Endothelial cell of umbilical vein (primary cell): Measurements from ENCODE around the gene MED12L. TPM values are rescaled to one million over a fixed set of nuclear protein-coding genes. Genes with fewer than 3 reads are reported as not detected.

Experiments used
- BruUV-seq: library from RNA; stranded (reverse); fragments of 400-500 nt; replicated peaks from 2 replicates; lab custom pipeline; 2021; lab: Mats Ljungman, UMichigan
- CTCF ChIA-PET: fragments of 300-600, 350-600 bp; sonication (Branson Sonifier 250); formaldehyde crosslinking; loops from one replicate; lab custom pipeline; 2021; ENCODE audit warnings: antibody characterized with exemption, inconsistent platforms; lab: Charles Lee
- POLR2A ChIA-PET: fragments of 300-600, 350-600 bp; sonication (Branson Sonifier 250); formaldehyde crosslinking; loops from one replicate; lab custom pipeline; 2021; ENCODE audit warnings: antibody characterized with exemption, inconsistent platforms; lab: Charles Lee
- DNase-seq: peaks from one replicate; pipeline ENCODE4 v3.0.0-alpha.2; 2011; ENCODE audit warnings: low read depth, low spot score
- FAIRE-seq: peaks from 2 replicates; lab custom pipeline; 2011; peaks lifted over from hg19 to GRCh38; lab: Jason Lieb, UNC
- H2AFZ ChIP-seq: 2 replicates; pipeline ENCODE4 v1.6.0; 2012; ENCODE audit warnings: low read depth, low read length, control low read depth, inconsistent platforms
- H3K27ac ChIP-seq: 2 replicates; pipeline ENCODE4 v1.5.1; 2011; ENCODE audit warnings: low read depth, mild to moderate bottlenecking, control low read depth, low read length, moderate library complexity; ENCODE audit not compliant: insufficient read depth
- H3K27me3 ChIP-seq, 2 experiments: 2 replicates each; pipeline versions ENCODE4 v1.6.0 to v1.6.1; 2011; ENCODE audit warnings: low read length in 2 of 2, mixed read lengths in 1 of 2; ENCODE audit not compliant: control insufficient read depth in 2 of 2, insufficient read depth in 2 of 2
- H3K36me3 ChIP-seq, 2 experiments: 2 replicates in 1 of 2; 3 replicates in 1 of 2; pipeline ENCODE4 v1.5.1; 2011; ENCODE audit warnings: low read length in 2 of 2, mild to moderate bottlenecking in 1 of 2, moderate library complexity in 1 of 2; ENCODE audit not compliant: control insufficient read depth in 2 of 2, insufficient read depth in 2 of 2; ENCODE audit errors: extremely low read depth in 1 of 2
- H3K4me1 ChIP-seq: 3 replicates; pipeline ENCODE4 v1.5.1; 2011; ENCODE audit warnings: mild to moderate bottlenecking, low read length; ENCODE audit not compliant: control insufficient read depth, insufficient read depth; ENCODE audit errors: extremely low read depth
- H3K4me2 ChIP-seq: 2 replicates; pipeline ENCODE4 v1.6.1; 2011; ENCODE audit warnings: low read length, control low read depth, mixed read lengths; ENCODE audit not compliant: insufficient read depth
- H3K4me3 ChIP-seq, 3 experiments: fragments of 200-600 bp in 1 of 3; sonication (generic), shearing (Covaris generic) in 1 of 3; replicated peaks in 1 of 3; 2 replicates each; pipeline ENCODE4 v1.5.1; 2011 to 2016; ENCODE audit warnings: control low read depth in 3 of 3, low read length in 3 of 3, mild to moderate bottlenecking in 2 of 3, inconsistent platforms in 1 of 3, low read depth in 1 of 3, moderate library complexity in 1 of 3; ENCODE audit not compliant: insufficient read depth in 1 of 3
- H3K79me2 ChIP-seq: 2 replicates; pipeline ENCODE4 v1.6.0; 2012; ENCODE audit warnings: low read length, inconsistent platforms; ENCODE audit not compliant: control insufficient read depth, insufficient read depth
- H3K9ac ChIP-seq: replicated peaks from 2 replicates; pipeline ENCODE3; 2011; ENCODE audit warnings: low read length, control low read depth; ENCODE audit not compliant: insufficient read depth; ENCODE audit errors: extremely low read depth
- H3K9me1 ChIP-seq: replicated peaks from 3 replicates; pipeline ENCODE4 v1.6.0; 2011; ENCODE audit warnings: mild to moderate bottlenecking, low read length; ENCODE audit not compliant: control insufficient read depth, insufficient read depth; ENCODE audit errors: extremely low read depth
- H3K9me3 ChIP-seq: replicated peaks from 2 replicates; pipeline ENCODE4 v1.5.1; 2012; ENCODE audit warnings: low read length, inconsistent platforms; ENCODE audit not compliant: control insufficient read depth, insufficient read depth
- H4K20me1 ChIP-seq: replicated peaks from 2 replicates; pipeline ENCODE3; 2011; ENCODE audit warnings: mild to moderate bottlenecking, low read length; ENCODE audit not compliant: control insufficient read depth, insufficient read depth; ENCODE audit errors: extremely low read depth
- CTCF ChIP-seq, 2 donors: IDR thresholded peaks; 1 replicate in 1 of 2; 2 replicates in 1 of 2; pipeline ENCODE4 v1.5.1; 2011; ENCODE audit warnings: low read length in 2 of 2, mild to moderate bottlenecking in 2 of 2, moderate library complexity in 2 of 2, control low read depth in 1 of 2, inconsistent platforms in 1 of 2, low read depth in 1 of 2; ENCODE audit not compliant: insufficient read depth in 1 of 2; ENCODE audit errors: extremely low read depth in 1 of 2
- EZH2 ChIP-seq: IDR thresholded peaks from 2 replicates; pipeline ENCODE4 v1.6.1; 2012; ENCODE audit warnings: borderline replicate concordance, low read depth, mild to moderate bottlenecking, moderate library complexity, low read length, inconsistent platforms; ENCODE audit not compliant: severe bottlenecking
- FOS ChIP-seq: IDR thresholded peaks from 2 replicates; pipeline ENCODE4 v1.6.1; 2011; ENCODE audit warnings: mild to moderate bottlenecking, low read length, moderate library complexity, borderline replicate concordance; ENCODE audit not compliant: insufficient read depth
- GATA2 ChIP-seq: IDR thresholded peaks from 2 replicates; pipeline ENCODE4 v1.7.0; 2011; ENCODE audit warnings: low read depth, mild to moderate bottlenecking, moderate library complexity, mixed read lengths, low read length; ENCODE audit not compliant: insufficient read length, insufficient read depth
- JUN ChIP-seq: IDR thresholded peaks from 2 replicates; pipeline ENCODE4 v1.6.1; 2011; ENCODE audit warnings: borderline replicate concordance, low read depth; ENCODE audit not compliant: insufficient read length, insufficient read depth
- MAX ChIP-seq: IDR thresholded peaks from 2 replicates; pipeline ENCODE4 v1.6.1; 2011; ENCODE audit not compliant: insufficient read depth, insufficient read length
- MYC ChIP-seq: IDR thresholded peaks from one replicate; pipeline ENCODE4 v1.6.1; 2011; ENCODE audit warnings: mild to moderate bottlenecking, low read depth, low read length
- POLR2A ChIP-seq: IDR thresholded peaks from 2 replicates; pipeline ENCODE4 v1.6.1; 2012; ENCODE audit warnings: low read depth, mild to moderate bottlenecking, control low read depth, low read length
- POLR2AphosphoS5 ChIP-seq: IDR thresholded peaks from 2 replicates; pipeline ENCODE4 v1.6.1; 2012; ENCODE audit warnings: low read depth, mild to moderate bottlenecking, control low read depth, low read length, moderate library complexity; ENCODE audit not compliant: insufficient read depth
- dilution Hi-C: fragments of 300-500 bp; cut with MboI; formaldehyde crosslinking; loops from one replicate; pipeline ENCODE4 v1.15.0; 2019; ENCODE audit warnings: low sequenced_read_pairs; ENCODE audit not compliant: extremely low pct_ligation_motif_present
- intact Hi-C: fragments of 100-400 bp; cut with micrococcal nuclease; formaldehyde crosslinking; loops from one replicate; pipeline ENCODE4 v1.10.0; 2022
- polyA plus RNA-seq, 4 experiments: library from polyadenylated mRNA; depleted of rRNA in 3 of 4; stranded (reverse) in 3 of 4; unstranded in 1 of 4; fragments of >200 nt; gene quantifications; 2 replicates each; pipeline versions ENCODE4 v1.2.1 to v1.2.3, GENCODE V29; 2011 to 2012; ENCODE audit warnings: missing spikeins in 1 of 4
- total RNA-seq: library from RNA; stranded (reverse); gene quantifications from 2 replicates; pipeline ENCODE4 v1.2.3, GENCODE V29; 2021

Gene MED12L
- total and polyA plus RNA-seq, 2 donors (not counting 3 experiments of a cell fraction or from before 2014, with no cell fraction given) = 0.03 to 0.27 TPM

- CTCF ChIA-PET = interaction anchor here (1.2 kb wide), 1 partner anchor 10 kb away, joined by 3 read pairs; no protein-coding TSS in a partner anchor
- FAIRE-seq (no peak), DNase-seq (no peak)
- no peaks in the 10 kb centered on the region for H3K9me1 ChIP-seq
- BruUV-seq = no TSS peak
- H3K4me1 ChIP-seq = no peaks in the 10 kb centered on the region
- H3K4me3 ChIP-seq = no peak overlapping the region
- no peaks in the 10 kb centered on the region for H3K36me3 ChIP-seq
- intact Hi-C loops = no loop called here
- no peak overlapping the region for H3K27ac ChIP-seq
- POLR2A ChIA-PET = no interaction called here
- dilution Hi-C loops = no loop called here
- no peaks in the 10 kb centered on the region for H3K9me3 ChIP-seq
- H3K79me2 ChIP-seq = no peaks in the 10 kb centered on the region
- TF ChIP-seq FOS (no peak), EZH2 (no peak), MAX (no peak), JUN (no peak), GATA2 (no peak), POLR2AphosphoS5 (no peak), MYC (no peak), CTCF (IDR thresholded peaks at IDR 0.05; ENCODE audit: extremely low read depth in 1 of 2, insufficient read depth in 1 of 2, low read depth in 1 of 2, low read length in 2 of 2) (no peak), POLR2A (no peak)
- H2AFZ ChIP-seq = no peak overlapping the region
- no peak overlapping the region for H3K4me2 ChIP-seq
- no peaks in the 10 kb centered on the region for H4K20me1 ChIP-seq
- H3K9ac ChIP-seq = no peak overlapping the region
- H3K27me3 ChIP-seq = peaks cover 3 to 6% of the 10 kb centered on the region in 2 experiments
These were observed 215.1 kb downstream of the MED12L start for GRCh38 chr3:151300539-151300938.
